Ramos (cell line): ENCODE data around the gene TSSC4.

Source experiments
- in situ Hi-C: fragments of 300-500 bp; cut with MboI; formaldehyde crosslinking; loops from one replicate; pipeline ENCODE4 v1.14.3; 2022; ENCODE audit warnings: low sequenced_read_pairs; ENCODE audit not compliant: unreplicated experiment

TSSC4 gene

GRCh38 chr11:2442589-2442988, 42.0 kb downstream of the TSSC4 start:
- in situ Hi-C loops: no loop called here

- in situ Hi-C loops: no loop called here
Observed at GRCh38 chr11:2443406-2443805, 42.9 kb downstream of the TSSC4 start.

- in situ Hi-C loops: no loop called here
Observed at GRCh38 chr11:2443881-2444820, 43.6 kb downstream of the TSSC4 start, which contains the start of gene TRPM5. TRPM5 (minus strand) TSS chr11:2444514; CDS start chr11:2423036, 21,478 bp downstream.

GRCh38 chr11:2444821-2445745, 44.5 kb downstream of the TSSC4 start, which contains the start of gene KCNQ1:
KCNQ1 (plus strand) TSS chr11:2445008; CDS start chr11:2445099, 91 bp downstream.
- in situ Hi-C loops: no loop called here

- in situ Hi-C loops: no loop called here
Observed at GRCh38 chr11:2445746-2446551, 45.4 kb downstream of the TSSC4 start.

GRCh38 chr11:2446590-2447252, 46.2 kb downstream of the TSSC4 start:
- in situ Hi-C loops: no loop called here

GRCh38 chr11:2447253-2447950, 46.9 kb downstream of the TSSC4 start:
- in situ Hi-C loops: no loop called here

GRCh38 chr11:2447951-2448650, 47.6 kb downstream of the TSSC4 start:
- in situ Hi-C loops: no loop called here

- in situ Hi-C loops: no loop called here
Observed at GRCh38 chr11:2448661-2449547, 48.4 kb downstream of the TSSC4 start.

GRCh38 chr11:2449548-2450320, 49.2 kb downstream of the TSSC4 start:
- in situ Hi-C loops: no loop called here

- in situ Hi-C loops: no loop called here
Observed at GRCh38 chr11:2450321-2451041, 49.9 kb downstream of the TSSC4 start.

- in situ Hi-C loops: no loop called here
Observed at GRCh38 chr11:2451336-2451735, 50.8 kb downstream of the TSSC4 start.

GRCh38 chr11:2451916-2452315, 51.4 kb downstream of the TSSC4 start:
- in situ Hi-C loops: no loop called here

GRCh38 chr11:2452321-2453012, 51.9 kb downstream of the TSSC4 start:
- in situ Hi-C loops: no loop called here

- in situ Hi-C loops: no loop called here
Observed at GRCh38 chr11:2453436-2453835, 52.9 kb downstream of the TSSC4 start.
